SK-N-MC (cell line): ENCODE results near the gene SNX12.

Experiments
- EZH2 ChIP-seq: fragments of 200-600 bp; sonication (generic); IDR thresholded peaks from one replicate; pipeline ENCODE4 v1.6.1; 2017; ENCODE audit warnings: antibody characterized with exemption
- POLR2AphosphoS5 ChIP-seq: IDR thresholded peaks from 2 replicates; pipeline ENCODE4 v1.6.1; 2012; ENCODE audit warnings: mild to moderate bottlenecking, low read depth, low read length, borderline replicate concordance

- TF ChIP-seq POLR2AphosphoS5, result no peak
- TF ChIP-seq EZH2, result no peak
Observed at GRCh38 chrX:71106427-71106826, 38.3 kb upstream of the SNX12 start, which contains the start of gene CXorf65.
